Left lung (tissue), 10 donors: Measurements from ENCODE around the gene SHANK1. TPM values are rescaled to one million over a fixed set of nuclear protein-coding genes. Genes with fewer than 3 reads are reported as not detected.

ENCODE experiments used
- ATAC-seq: fragments of 200-7000 bp; cut with Tn5 transposase; one replicate; pipeline ENCODE4 v1.9.1; 2020; ENCODE audit warnings: moderate library complexity
- DNase-seq, 4 donors: peaks; one replicate each; pipeline ENCODE4 v3.0.0-alpha.2; 2013 to 2020
- H3K27ac ChIP-seq, 2 donors: fragments of 200-600 bp; sonication (generic) in 1 of 2; one replicate each; pipeline versions ENCODE4 v1.5.0 to v1.8.0; 2020 to 2021
- H3K27me3 ChIP-seq, 2 donors: fragments of 200-600 bp; sonication (generic) in 1 of 2; one replicate each; pipeline versions ENCODE4 v1.5.0 to v1.8.0; 2020 to 2021
- H3K36me3 ChIP-seq, 2 donors: fragments of 200-600 bp; sonication (generic) in 1 of 2; one replicate each; pipeline versions ENCODE4 v1.5.0 to v1.8.0; 2020 to 2021
- H3K4me1 ChIP-seq, 2 donors: fragments of 200-600 bp; one replicate each; pipeline ENCODE4 v1.8.0; 2021
- H3K4me3 ChIP-seq, 2 donors: fragments of 200-600 bp; sonication (generic) in 1 of 2; one replicate each; pipeline versions ENCODE4 v1.5.0 to v1.8.0; 2020 to 2021; ENCODE audit warnings: mild to moderate bottlenecking in 1 of 2
- H3K9me3 ChIP-seq, 2 donors: fragments of 200-600 bp; sonication (generic) in 1 of 2; one replicate each; pipeline versions ENCODE4 v1.5.0 to v1.8.0; 2020 to 2021
- CTCF ChIP-seq, 2 donors: fragments of 200-600 bp; sonication (generic) in 1 of 2; IDR thresholded peaks; one replicate each; pipeline versions ENCODE4 v1.5.0 to v1.8.0; 2021; ENCODE audit warnings: antibody characterized with exemption in 2 of 2
- intact Hi-C, 2 donors: fragments of 100-400 bp; cut with DNase I; formaldehyde crosslinking; loops; one replicate each; pipeline versions ENCODE4 v1.11.2 to v1.14.2; 2022
- polyA plus RNA-seq, 6 donors: library from polyadenylated mRNA; unstranded; fragments of 120-200 nt; gene quantifications; one replicate each; pipeline ENCODE4 v1.2.1, GENCODE V29; 2013; ENCODE audit not compliant: insufficient read length in 6 of 6
- total RNA-seq, 2 donors: library from RNA; stranded (reverse); fragmentation: NEBNext Ultra II Directional; extraction: Animal tissue kit (Norgen Biotek cat#: 25700); gene quantifications; one replicate each; pipeline ENCODE4 v1.2.1, GENCODE V29; 2021
- donor health status: DM: no; HTN: yes; CAD: no.
- donor health status: DM: no; HTN: no; CAD: no.

Gene SHANK1
- total and polyA plus RNA-seq, 8 donors, result 0.21 to 7.5 (median 4.9) TPM

- intact Hi-C loops, result no loop called here
These were observed 3.2 kb downstream of the SHANK1 start for GRCh38 chr19:50716178-50717025.

GRCh38 chr19:50713556-50714236, 5.9 kb downstream of the SHANK1 start:
- Histone ChIP-seq H3K36me3 (no peaks in the 10 kb centered on the region), H3K4me3 (no peak overlapping the region), H3K27ac (no peak overlapping the region), H3K4me1 (peaks cover 0 to 1% of the 10 kb centered on the region in 2 donors), H3K9me3 (no peaks in the 10 kb centered on the region), H3K27me3 (peaks cover 12 to 92% of the 10 kb centered on the region in 2 donors)
- DNase-seq (peak in 1 of 4 donors; percentile 57), ATAC-seq (no peak)
- intact Hi-C loops, result no loop called here
- TF ChIP-seq CTCF (IDR thresholded peaks at IDR 0.05), result no peak

More at GRCh38 chr19:50716178-50717025, 3.2 kb downstream of the SHANK1 start:
- Histone ChIP-seq H3K4me3 (no peak overlapping the region), H3K36me3 (no peaks in the 10 kb centered on the region), H3K9me3 (no peaks in the 10 kb centered on the region), H3K27ac (no peak overlapping the region), H3K4me1 (peaks cover 0 to 11% of the 10 kb centered on the region in 2 donors), H3K27me3 (peaks cover 12 to 99% of the 10 kb centered on the region in 2 donors)
- ATAC-seq, result no peak
- TF ChIP-seq CTCF (IDR thresholded peaks at IDR 0.05), result no peak
- peak in 1 of 4 donors; percentile 72 for DNase-seq

GRCh38 chr19:50712833-50713232, 6.8 kb downstream of the SHANK1 start:
- no peak for ATAC-seq
- Histone ChIP-seq H3K27me3 (peaks cover 6 to 91% of the 10 kb centered on the region in 2 donors), H3K36me3 (no peaks in the 10 kb centered on the region), H3K9me3 (no peaks in the 10 kb centered on the region), H3K4me1 (no peaks in the 10 kb centered on the region), H3K4me3 (no peak overlapping the region), H3K27ac (no peak overlapping the region)
- intact Hi-C loops, result no loop called here
- peak in 1 of 4 donors; percentile 11 for DNase-seq
- TF ChIP-seq CTCF (IDR thresholded peaks at IDR 0.05), result no peak

GRCh38 chr19:50711805-50712204, 7.8 kb downstream of the SHANK1 start:
- Histone ChIP-seq H3K4me1 (no peaks in the 10 kb centered on the region), H3K36me3 (no peaks in the 10 kb centered on the region), H3K27ac (no peak overlapping the region), H3K27me3 (peaks cover 0 to 81% of the 10 kb centered on the region in 2 donors), H3K9me3 (no peaks in the 10 kb centered on the region), H3K4me3 (no peak overlapping the region)
- intact Hi-C loops, result no loop called here
- DNase-seq (peak in 1 of 4 donors; percentile 58), ATAC-seq (no peak)
- no peak for TF ChIP-seq CTCF (IDR thresholded peaks at IDR 0.05)

GRCh38 chr19:50711196-50711595, 8.4 kb downstream of the SHANK1 start:
- DNase-seq (peak in 1 of 4 donors; percentile 55), ATAC-seq (no peak)
- no peaks in the 10 kb centered on the region for H3K4me1 ChIP-seq
- intact Hi-C loops, result no loop called here
- no peak for TF ChIP-seq CTCF (IDR thresholded peaks at IDR 0.05)
- no peaks in the 10 kb centered on the region for H3K9me3 ChIP-seq
- H3K27me3 ChIP-seq, result peaks cover 0 to 78% of the 10 kb centered on the region in 2 donors
- H3K27ac ChIP-seq, result no peak overlapping the region
- H3K4me3 ChIP-seq, result no peak overlapping the region
- no peaks in the 10 kb centered on the region for H3K36me3 ChIP-seq
